Rectal smooth muscle tissue (tissue), 1 donor: ENCODE measurements around the gene CYTH1.

Source experiments
- H3K27ac ChIP-seq: one replicate; pipeline ENCODE4 v1.7.0; 2013; ENCODE audit warnings: low read depth, low read length, inconsistent platforms
- H3K27me3 ChIP-seq: one replicate; pipeline ENCODE4 v1.7.0; 2013; ENCODE audit warnings: low read length; ENCODE audit not compliant: control insufficient read depth, insufficient read depth
- H3K36me3 ChIP-seq: one replicate; pipeline ENCODE4 v1.7.0; 2013; ENCODE audit warnings: low read length; ENCODE audit not compliant: control insufficient read depth, insufficient read depth
- H3K4me1 ChIP-seq: one replicate; pipeline ENCODE4 v1.7.0; 2013; ENCODE audit warnings: low read length; ENCODE audit not compliant: control insufficient read depth, insufficient read depth
- H3K4me3 ChIP-seq: one replicate; pipeline ENCODE4 v1.7.0; 2013; ENCODE audit warnings: low read length
- H3K9ac ChIP-seq: one replicate; pipeline ENCODE4 v1.7.0; 2013; ENCODE audit warnings: low read length

CYTH1 gene

GRCh38 chr17:78693346-78694083 is 88.6 kb downstream of the CYTH1 start:
- no peak overlapping the region for H3K27ac ChIP-seq
- no peak overlapping the region for H3K4me3 ChIP-seq
- no peaks in the 10 kb centered on the region for H3K27me3 ChIP-seq
- H3K36me3 ChIP-seq = peaks cover 45% of the 10 kb centered on the region
- H3K4me1 ChIP-seq = no peaks in the 10 kb centered on the region
- no peak overlapping the region for H3K9ac ChIP-seq

DNA sequence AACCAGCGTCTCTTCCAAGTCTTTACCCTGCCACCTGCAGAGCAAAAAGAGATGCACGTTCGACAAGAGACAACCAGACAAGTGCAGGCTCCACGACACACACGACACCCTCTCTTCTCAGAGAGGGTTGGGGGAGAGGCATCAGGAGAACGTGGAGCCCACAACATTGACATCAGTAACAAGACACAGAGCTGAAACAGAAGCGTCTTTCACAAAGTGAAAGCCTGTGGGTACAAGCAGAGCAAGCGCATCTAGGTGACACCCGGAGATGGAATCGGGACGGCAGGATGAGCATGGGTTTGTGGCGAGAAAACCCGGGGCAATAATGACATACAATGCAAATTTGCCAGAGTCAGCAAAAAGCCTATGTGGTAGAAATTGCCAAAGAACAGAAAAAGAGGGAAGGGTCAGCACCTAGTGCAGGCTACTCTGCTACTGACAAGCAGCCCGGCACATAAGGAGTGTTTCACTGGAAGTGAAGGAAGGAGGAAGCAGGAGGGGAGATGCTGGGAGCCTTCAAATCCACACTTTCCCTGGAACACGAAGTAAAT is 89.5 kb downstream of the CYTH1 start:
- Histone ChIP-seq H3K27ac (no peak overlapping the region), H3K4me3 (no peak overlapping the region), H3K36me3 (peaks cover 47% of the 10 kb centered on the region), H3K27me3 (no peaks in the 10 kb centered on the region), H3K9ac (no peak overlapping the region), H3K4me1 (no peaks in the 10 kb centered on the region)

DNA sequence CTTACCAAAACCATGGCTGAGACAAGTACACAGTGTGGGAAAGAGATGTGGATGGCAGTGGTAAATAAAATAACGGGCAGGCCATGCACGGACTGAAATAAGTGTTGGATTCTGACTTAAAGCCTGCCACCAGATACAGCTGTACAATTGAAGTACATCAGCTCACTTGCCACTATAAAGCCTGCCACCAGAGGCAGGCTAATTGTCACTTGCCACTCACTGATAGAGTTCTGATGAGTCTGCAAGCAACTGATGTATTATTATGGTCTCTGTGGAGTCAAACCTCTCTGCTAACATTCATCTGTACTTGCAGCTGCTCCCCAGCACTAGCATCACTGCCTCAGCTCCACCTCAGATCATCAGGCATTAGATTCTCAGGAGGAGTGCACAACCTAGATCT is 93.0 kb downstream of the CYTH1 start:
- no peaks in the 10 kb centered on the region for H3K4me1 ChIP-seq
- H3K27me3 ChIP-seq = no peaks in the 10 kb centered on the region
- H3K27ac ChIP-seq = no peak overlapping the region
- H3K4me3 ChIP-seq = no peak overlapping the region
- peaks cover 33% of the 10 kb centered on the region for H3K36me3 ChIP-seq
- no peak overlapping the region for H3K9ac ChIP-seq

- Histone ChIP-seq H3K9ac (no peak overlapping the region), H3K27me3 (no peaks in the 10 kb centered on the region), H3K4me3 (no peak overlapping the region), H3K27ac (no peak overlapping the region), H3K36me3 (peaks cover 31% of the 10 kb centered on the region), H3K4me1 (no peaks in the 10 kb centered on the region)
Observed at GRCh38 chr17:78687944-78688343, 94.1 kb downstream of the CYTH1 start.

DNA sequence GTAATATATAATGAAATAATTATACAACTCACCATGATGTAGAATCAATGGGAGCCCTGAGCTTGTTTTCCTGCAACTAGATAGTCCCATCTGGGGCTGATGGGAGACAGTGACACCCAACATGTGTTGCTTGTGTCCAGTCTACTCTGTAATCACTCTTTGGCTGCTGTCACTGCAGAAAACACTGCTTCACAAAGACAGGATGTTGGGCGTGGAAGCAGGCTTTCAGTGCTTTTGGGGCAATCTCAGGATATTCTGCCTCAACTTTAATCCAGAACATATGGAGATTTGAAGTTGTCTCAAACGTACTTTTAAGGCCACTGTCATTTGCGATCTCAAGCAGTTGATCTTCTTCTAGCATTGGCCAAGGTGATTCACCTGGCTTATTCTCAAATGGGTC is 94.9 kb downstream of the CYTH1 start:
- H3K4me3 ChIP-seq = no peak overlapping the region
- H3K27ac ChIP-seq = no peak overlapping the region
- H3K27me3 ChIP-seq = no peaks in the 10 kb centered on the region
- H3K4me1 ChIP-seq = no peaks in the 10 kb centered on the region
- H3K9ac ChIP-seq = no peak overlapping the region
- H3K36me3 ChIP-seq = peaks cover 26% of the 10 kb centered on the region

DNA sequence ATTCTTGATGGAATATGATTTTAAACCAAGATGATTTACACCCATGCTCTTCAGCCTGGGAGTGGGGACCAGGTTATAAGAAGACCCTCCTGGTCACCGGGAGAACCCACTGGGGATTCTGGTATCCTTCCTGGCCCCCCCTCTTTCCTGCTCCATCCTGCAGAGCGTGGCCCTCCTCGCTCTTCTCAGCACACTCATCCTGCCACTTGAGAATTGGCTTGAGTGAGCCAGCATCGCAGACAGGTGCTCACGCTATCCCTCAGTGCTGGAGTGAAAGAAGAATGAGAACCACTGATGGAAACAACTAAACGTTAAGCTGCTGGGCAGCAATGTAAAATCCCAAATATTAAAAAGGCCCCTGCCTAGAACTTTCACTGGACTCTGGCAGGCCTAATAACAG is 98.0 kb downstream of the CYTH1 start:
- Histone ChIP-seq H3K4me1 (peaks cover 6% of the 10 kb centered on the region), H3K27ac (no peak overlapping the region), H3K36me3 (peaks cover 31% of the 10 kb centered on the region), H3K9ac (no peak overlapping the region), H3K4me3 (no peak overlapping the region), H3K27me3 (no peaks in the 10 kb centered on the region)

GRCh38 chr17:78683408-78683961 is 98.6 kb downstream of the CYTH1 start:
- Histone ChIP-seq H3K4me3 (no peak overlapping the region), H3K4me1 (peaks cover 6% of the 10 kb centered on the region), H3K27me3 (no peaks in the 10 kb centered on the region), H3K27ac (no peak overlapping the region), H3K9ac (no peak overlapping the region), H3K36me3 (peaks cover 27% of the 10 kb centered on the region)

GRCh38 chr17:78682363-78682762 is 99.7 kb downstream of the CYTH1 start:
- H3K27ac ChIP-seq = no peak overlapping the region
- H3K9ac ChIP-seq = no peak overlapping the region
- H3K36me3 ChIP-seq = peaks cover 24% of the 10 kb centered on the region
- no peak overlapping the region for H3K4me3 ChIP-seq
- H3K27me3 ChIP-seq = no peaks in the 10 kb centered on the region
- peaks cover 6% of the 10 kb centered on the region for H3K4me1 ChIP-seq

DNA sequence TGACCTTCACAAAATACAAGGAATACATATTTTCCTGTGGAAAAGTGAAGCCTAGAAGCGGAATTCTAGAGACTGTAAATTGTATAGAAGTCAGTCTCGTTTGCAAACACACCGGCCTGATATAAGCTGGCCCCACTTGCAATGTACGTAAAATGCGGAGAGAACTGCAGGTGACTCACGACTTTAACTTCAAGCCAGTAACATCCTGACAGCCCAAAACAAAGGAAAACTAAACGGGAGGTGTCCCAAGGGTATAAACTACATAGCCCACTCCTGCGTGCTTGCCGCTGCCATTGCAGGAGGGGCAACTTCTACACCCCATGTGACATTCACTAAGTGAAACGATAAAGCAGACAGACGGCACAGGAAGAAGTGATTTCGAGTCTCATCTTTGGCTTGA is 101.6 kb downstream of the CYTH1 start:
- Histone ChIP-seq H3K27ac (no peak overlapping the region), H3K4me1 (peaks cover 6% of the 10 kb centered on the region), H3K9ac (no peak overlapping the region), H3K36me3 (peaks cover 36% of the 10 kb centered on the region), H3K4me3 (no peak overlapping the region), H3K27me3 (no peaks in the 10 kb centered on the region)

GRCh38 chr17:78679495-78680395 is 102.3 kb downstream of the CYTH1 start:
- H3K27ac ChIP-seq = no peak overlapping the region

DNA sequence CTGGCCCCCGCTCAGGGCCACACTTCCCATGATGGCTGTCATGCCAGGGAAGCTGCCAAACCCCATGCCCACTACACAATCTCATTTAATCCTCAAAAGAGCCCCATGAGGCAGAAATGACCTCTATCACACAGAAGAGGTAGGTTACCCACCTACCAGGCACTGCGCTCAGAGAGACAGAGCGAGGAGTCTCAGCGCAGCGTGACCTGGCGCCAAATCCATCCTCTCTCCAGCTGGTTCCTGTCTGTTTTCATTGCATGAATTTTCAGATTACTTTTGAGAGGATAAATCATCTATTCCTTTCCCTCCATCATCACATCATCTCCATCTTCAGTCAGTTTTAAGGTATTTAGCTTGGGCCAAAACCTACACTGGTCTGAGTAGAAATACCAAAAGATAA is 103.4 kb downstream of the CYTH1 start:
- Histone ChIP-seq H3K4me1 (peaks cover 6% of the 10 kb centered on the region), H3K4me3 (no peak overlapping the region), H3K27ac (no peak overlapping the region), H3K27me3 (no peaks in the 10 kb centered on the region), H3K36me3 (peaks cover 45% of the 10 kb centered on the region), H3K9ac (no peak overlapping the region)

More at GRCh38 chr17:78679495-78680395, 102.3 kb downstream of the CYTH1 start:
- Histone ChIP-seq H3K4me3 (no peak overlapping the region), H3K4me1 (peaks cover 6% of the 10 kb centered on the region), H3K36me3 (peaks cover 42% of the 10 kb centered on the region), H3K27me3 (no peaks in the 10 kb centered on the region), H3K9ac (no peak overlapping the region)

DNA sequence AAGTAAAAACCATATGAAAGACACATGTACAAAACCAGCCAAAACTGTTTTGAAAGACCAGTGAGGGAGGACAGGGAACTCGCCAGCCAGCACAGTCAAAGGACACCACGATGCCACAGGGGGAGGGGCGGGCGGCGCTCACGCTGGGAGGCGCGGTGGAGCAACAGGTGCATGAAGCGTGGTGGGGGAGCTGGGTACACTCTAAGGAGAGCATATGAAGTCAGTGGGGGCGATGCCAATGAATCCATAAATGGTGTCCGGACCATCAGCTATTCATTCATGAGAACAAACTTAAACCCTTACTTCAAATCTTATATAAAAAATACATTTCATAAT is 103.9 kb downstream of the CYTH1 start:
- Histone ChIP-seq H3K36me3 (peaks cover 44% of the 10 kb centered on the region), H3K4me1 (peaks cover 6% of the 10 kb centered on the region), H3K9ac (no peak overlapping the region), H3K27me3 (no peaks in the 10 kb centered on the region), H3K27ac (no peak overlapping the region), H3K4me3 (no peak overlapping the region)
